ENCODE results near the gene ZNHIT3.
"Not testable (repeated sequence)": the region's sequence is repeated elsewhere in the genome, so short reads cannot be mapped to it uniquely, and the experiment has no call there.

Gene ZNHIT3

GRCh38 chr17:36486204-36487194, at the start of gene ZNHIT3:
TSS of gene ZNHIT3 (plus strand) at chr17:36486681. CDS start at chr17:36486700, 19 bp downstream.
- peak; percentile 89 for DNase-seq (ENCODE audit: low spot score)

- DNase-seq (ENCODE audit: low spot score) = not testable (repeated sequence)
Measured at GRCh38 chr17:36441792-36442191, 44.7 kb upstream of the ZNHIT3 start.

GRCh38 chr17:36443777-36444176, 42.7 kb upstream of the ZNHIT3 start:
- DNase-seq (ENCODE audit: low spot score) = no peak

GRCh38 chr17:36449997-36450396, 36.5 kb upstream of the ZNHIT3 start:
- DNase-seq (ENCODE audit: low spot score) = not testable (repeated sequence)

GRCh38 chr17:36452888-36453287, 33.6 kb upstream of the ZNHIT3 start:
- DNase-seq (ENCODE audit: low spot score) = not testable (repeated sequence)

GRCh38 chr17:36457701-36458100, 28.8 kb upstream of the ZNHIT3 start:
- DNase-seq (ENCODE audit: low spot score) = not testable (repeated sequence)

GRCh38 chr17:36459045-36459444, 27.4 kb upstream of the ZNHIT3 start:
- DNase-seq (ENCODE audit: low spot score) = no peak

GRCh38 chr17:36459601-36460000, 26.9 kb upstream of the ZNHIT3 start:
- DNase-seq (ENCODE audit: low spot score) = no peak

- DNase-seq (ENCODE audit: low spot score) = no peak
Measured at GRCh38 chr17:36460265-36460937, 26.1 kb upstream of the ZNHIT3 start.

GRCh38 chr17:36461330-36462110, 25.0 kb upstream of the ZNHIT3 start:
- no peak for DNase-seq (ENCODE audit: low spot score)

- no peak for DNase-seq (ENCODE audit: low spot score)
Measured at GRCh38 chr17:36463916-36464764, 22.3 kb upstream of the ZNHIT3 start.

- DNase-seq (ENCODE audit: low spot score) = no peak
Measured at GRCh38 chr17:36464765-36465088, 21.8 kb upstream of the ZNHIT3 start.

- DNase-seq (ENCODE audit: low spot score) = no peak
Measured at GRCh38 chr17:36468903-36469635, 17.4 kb upstream of the ZNHIT3 start.

- no peak for DNase-seq (ENCODE audit: low spot score)
Measured at GRCh38 chr17:36469733-36470132, 16.7 kb upstream of the ZNHIT3 start.

- DNase-seq (ENCODE audit: low spot score) = no peak
Measured at GRCh38 chr17:36470499-36470898, 16.0 kb upstream of the ZNHIT3 start.

- DNase-seq (ENCODE audit: low spot score) = no peak
Measured at GRCh38 chr17:36474571-36474970, 11.9 kb upstream of the ZNHIT3 start.

- DNase-seq (ENCODE audit: low spot score) = no peak
Measured at GRCh38 chr17:36475346-36475970, 11.0 kb upstream of the ZNHIT3 start.

GRCh38 chr17:36481829-36482228, 4.7 kb upstream of the ZNHIT3 start:
- DNase-seq (ENCODE audit: low spot score) = no peak

GRCh38 chr17:36482611-36483504, 3.6 kb upstream of the ZNHIT3 start:
- DNase-seq (ENCODE audit: low spot score) = peak; percentile 69

All from CD4-positive, alpha-beta T cell treated with Interleukin-6 at 100 ng/mL for 8 hours (primary cell).